ENCODE data around the gene TRIM47. TPM values are rescaled to one million over a fixed set of nuclear protein-coding genes. Genes with fewer than 3 reads are reported as not detected.
A peak's percentile ranks its signal among the peaks of the same experiment; 100 is the strongest.

TRIM47 gene
- total RNA-seq, 1 donor from 2014 or later: 27.5 TPM

- Histone ChIP-seq H3K27me3 (ENCODE audit: low read depth) (no peaks in the 10 kb centered on the region), H3K4me3 (no peak overlapping the region), H3K9me3 (replicated peaks) (no peaks in the 10 kb centered on the region), H3K36me3 (peaks cover 50% of the 10 kb centered on the region), H3K27ac (replicated peaks) (no peak overlapping the region), H3K4me1 (peaks cover 45% of the 10 kb centered on the region)
- TF ChIP-seq CTCF (IDR thresholded peaks at IDR 0.05; ENCODE audit: borderline replicate concordance): no peak
- no peak for DNase-seq
- intact Hi-C loops (cut with micrococcal nuclease): no loop called here
These were observed 21.5 kb upstream of the TRIM47 start for GRCh38 chr17:75899767-75900468.

GRCh38 chr17:75899353-75899752 is 21.0 kb upstream of the TRIM47 start:
- DNase-seq: no peak

GRCh38 chr17:75898791-75899190 is 20.4 kb upstream of the TRIM47 start:
- Histone ChIP-seq H3K4me3 (no peak overlapping the region), H3K36me3 (peaks cover 50% of the 10 kb centered on the region), H3K4me1 (peaks cover 45% of the 10 kb centered on the region), H3K9me3 (replicated peaks) (no peaks in the 10 kb centered on the region), H3K27ac (replicated peaks) (no peak overlapping the region), H3K27me3 (ENCODE audit: low read depth) (no peaks in the 10 kb centered on the region)
- intact Hi-C loops (cut with micrococcal nuclease): no loop called here
- TF ChIP-seq CTCF (IDR thresholded peaks at IDR 0.05; ENCODE audit: borderline replicate concordance): no peak
- no peak for DNase-seq

More at GRCh38 chr17:75899353-75899752, 21.0 kb upstream of the TRIM47 start:
- TF ChIP-seq CTCF (IDR thresholded peaks at IDR 0.05; ENCODE audit: borderline replicate concordance): no peak
- Histone ChIP-seq H3K27ac (replicated peaks) (no peak overlapping the region), H3K9me3 (replicated peaks) (no peaks in the 10 kb centered on the region), H3K36me3 (peaks cover 50% of the 10 kb centered on the region), H3K4me1 (peaks cover 47% of the 10 kb centered on the region), H3K4me3 (no peak overlapping the region), H3K27me3 (ENCODE audit: low read depth) (no peaks in the 10 kb centered on the region)
- intact Hi-C loops (cut with micrococcal nuclease): no loop called here

GRCh38 chr17:75898065-75898464 is 19.7 kb upstream of the TRIM47 start:
- Histone ChIP-seq H3K36me3 (peaks cover 49% of the 10 kb centered on the region), H3K27ac (replicated peaks) (no peak overlapping the region), H3K9me3 (replicated peaks) (no peaks in the 10 kb centered on the region), H3K4me1 (peaks cover 40% of the 10 kb centered on the region), H3K4me3 (no peak overlapping the region), H3K27me3 (ENCODE audit: low read depth) (no peaks in the 10 kb centered on the region)
- TF ChIP-seq CTCF (IDR thresholded peaks at IDR 0.05; ENCODE audit: borderline replicate concordance): no peak
- intact Hi-C loops (cut with micrococcal nuclease): no loop called here
- DNase-seq: no peak

GRCh38 chr17:75897160-75898019 is 19.0 kb upstream of the TRIM47 start:
- intact Hi-C loops (cut with micrococcal nuclease): no loop called here

More at GRCh38 chr17:75897160-75898019, 19.0 kb upstream of the TRIM47 start:
- Histone ChIP-seq H3K4me3 (peak overlapping the region; percentile 75), H3K4me1 (peaks cover 36% of the 10 kb centered on the region), H3K9me3 (replicated peaks) (no peaks in the 10 kb centered on the region), H3K27ac (replicated peaks) (peak overlapping the region; percentile 99), H3K36me3 (peaks cover 44% of the 10 kb centered on the region), H3K27me3 (ENCODE audit: low read depth) (no peaks in the 10 kb centered on the region)
- TF ChIP-seq CTCF (IDR thresholded peaks at IDR 0.05; ENCODE audit: borderline replicate concordance): no peak
- no peak for DNase-seq

Data from left ventricle myocardium inferior (tissue), 1 donor.